Measurements from ENCODE around the gene SNIP1.

SNIP1 gene

DNA sequence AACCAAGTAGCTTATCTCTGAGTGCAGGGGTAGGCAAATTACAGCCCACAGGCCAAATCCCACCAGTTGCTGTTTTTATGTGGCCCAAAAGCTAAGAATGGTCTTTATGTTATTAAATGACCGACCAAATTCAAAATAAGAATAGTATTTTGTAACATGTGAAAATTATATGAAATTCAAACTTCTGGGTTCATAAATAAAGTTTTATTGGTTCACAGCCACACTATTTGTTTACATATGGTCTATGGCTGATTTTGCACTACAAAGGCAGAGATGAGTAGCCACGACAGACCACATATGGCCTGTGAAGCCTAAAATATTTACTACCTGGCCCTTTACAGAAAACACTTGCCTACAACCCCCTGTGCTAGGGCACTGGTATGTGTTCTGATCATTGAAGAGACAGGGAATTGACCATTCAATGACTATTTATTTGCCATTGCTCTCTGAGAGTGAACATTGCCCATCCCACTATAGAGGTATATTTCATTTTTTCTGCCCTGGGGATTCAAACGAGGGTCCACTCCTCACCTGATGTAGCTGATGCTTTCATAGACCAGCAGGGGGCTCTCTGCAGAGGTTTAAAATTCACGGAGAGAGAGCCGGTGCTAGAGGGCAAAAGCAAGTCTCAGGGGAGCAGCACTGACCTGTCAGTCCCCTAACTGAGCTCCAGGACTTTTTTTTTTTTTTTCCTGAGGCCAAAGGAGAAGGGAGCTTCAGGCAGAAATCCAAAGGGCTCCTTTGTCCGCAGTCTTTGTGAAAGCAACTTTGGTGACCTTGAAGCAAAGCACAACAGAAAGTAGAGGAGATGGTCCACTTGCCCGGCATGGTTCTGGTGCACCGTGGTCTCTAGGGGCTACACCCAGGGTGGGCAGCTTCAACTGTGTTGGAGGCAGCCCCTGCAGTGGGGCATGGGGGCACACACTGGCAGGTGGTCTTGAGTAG is 48.9 kb upstream of the SNIP1 start:
- H3K4me3 ChIP-seq (ENCODE audit: low read depth, low read length), result no peak overlapping the region
- TF ChIP-seq KLF1 (tag by site-specific recombination; IDR thresholded peaks at IDR 0.05), result no peak
- peak; percentile 25; the same call in 1 of the 2 replicates for TF ChIP-seq ZIC2 (tag by site-specific recombination; IDR thresholded peaks at IDR 0.05)
- TF ChIP-seq, protein P1, sequence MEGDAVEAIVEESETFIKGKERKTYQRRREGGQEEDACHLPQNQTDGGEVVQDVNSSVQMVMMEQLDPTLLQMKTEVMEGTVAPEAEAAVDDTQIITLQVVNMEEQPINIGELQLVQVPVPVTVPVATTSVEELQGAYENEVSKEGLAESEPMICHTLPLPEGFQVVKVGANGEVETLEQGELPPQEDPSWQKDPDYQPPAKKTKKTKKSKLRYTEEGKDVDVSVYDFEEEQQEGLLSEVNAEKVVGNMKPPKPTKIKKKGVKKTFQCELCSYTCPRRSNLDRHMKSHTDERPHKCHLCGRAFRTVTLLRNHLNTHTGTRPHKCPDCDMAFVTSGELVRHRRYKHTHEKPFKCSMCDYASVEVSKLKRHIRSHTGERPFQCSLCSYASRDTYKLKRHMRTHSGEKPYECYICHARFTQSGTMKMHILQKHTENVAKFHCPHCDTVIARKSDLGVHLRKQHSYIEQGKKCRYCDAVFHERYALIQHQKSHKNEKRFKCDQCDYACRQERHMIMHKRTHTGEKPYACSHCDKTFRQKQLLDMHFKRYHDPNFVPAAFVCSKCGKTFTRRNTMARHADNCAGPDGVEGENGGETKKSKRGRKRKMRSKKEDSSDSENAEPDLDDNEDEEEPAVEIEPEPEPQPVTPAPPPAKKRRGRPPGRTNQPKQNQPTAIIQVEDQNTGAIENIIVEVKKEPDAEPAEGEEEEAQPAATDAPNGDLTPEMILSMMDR (tag by site-specific recombination; IDR thresholded peaks at IDR 0.05), result peak; percentile 35
- no peaks in the 10 kb centered on the region for H3K9me3 ChIP-seq (ENCODE audit: control insufficient read depth, insufficient read depth, low read depth, low read length)
- H3K27ac ChIP-seq (ENCODE audit: extremely low read depth, low read depth, low read length), result no peak overlapping the region
- H3K4me1 ChIP-seq (ENCODE audit: control insufficient read depth, insufficient read depth, low read length), result peaks cover 2% of the 10 kb centered on the region; the same call in 1 of the 2 replicates
- H3K36me3 ChIP-seq (ENCODE audit: control insufficient read depth in 2 of 2, insufficient read depth in 1 of 2, low read length in 2 of 2), result no peaks in the 10 kb centered on the region
- CTCF ChIA-PET, result interaction anchor here (0.6 to 8.2 kb wide), 48 partner anchors 8 to 745 kb away, joined by 3 to 183 read pairs (median 5); partner anchors contain the start of genes CDCA8, EPHA10, GNL2 and MEAF6
- POLR2A ChIA-PET, result interaction anchor here (0.6 to 0.9 kb wide), 2 partner anchors 88 to 89 kb away, joined by 3 to 4 read pairs; partner anchors contain the start of gene MEAF6

DNA sequence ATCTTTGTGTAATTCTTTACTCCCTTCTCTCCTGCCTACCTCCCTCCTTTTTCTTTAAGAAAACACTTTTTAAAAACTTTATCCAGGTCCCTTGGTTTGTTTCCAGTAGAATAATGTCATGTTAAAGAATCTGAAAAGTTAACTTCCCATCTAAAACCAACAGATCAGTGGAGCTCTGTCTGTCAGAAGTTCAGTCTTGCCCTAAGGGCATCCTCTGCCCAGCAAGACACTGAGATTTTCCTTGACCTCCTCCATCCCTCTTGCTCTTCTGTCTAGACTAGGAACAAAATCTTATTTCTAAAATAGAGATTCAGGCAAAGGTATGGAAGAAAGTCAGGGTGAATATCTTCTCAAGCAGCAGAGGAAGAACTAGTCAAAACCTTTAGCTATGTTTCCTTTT is 47.3 kb upstream of the SNIP1 start:
- no peak for TF ChIP-seq ZNF394 (tag by site-specific recombination; IDR thresholded peaks at IDR 0.05; ENCODE audit: borderline replicate concordance)
- TF ChIP-seq, protein P2, sequence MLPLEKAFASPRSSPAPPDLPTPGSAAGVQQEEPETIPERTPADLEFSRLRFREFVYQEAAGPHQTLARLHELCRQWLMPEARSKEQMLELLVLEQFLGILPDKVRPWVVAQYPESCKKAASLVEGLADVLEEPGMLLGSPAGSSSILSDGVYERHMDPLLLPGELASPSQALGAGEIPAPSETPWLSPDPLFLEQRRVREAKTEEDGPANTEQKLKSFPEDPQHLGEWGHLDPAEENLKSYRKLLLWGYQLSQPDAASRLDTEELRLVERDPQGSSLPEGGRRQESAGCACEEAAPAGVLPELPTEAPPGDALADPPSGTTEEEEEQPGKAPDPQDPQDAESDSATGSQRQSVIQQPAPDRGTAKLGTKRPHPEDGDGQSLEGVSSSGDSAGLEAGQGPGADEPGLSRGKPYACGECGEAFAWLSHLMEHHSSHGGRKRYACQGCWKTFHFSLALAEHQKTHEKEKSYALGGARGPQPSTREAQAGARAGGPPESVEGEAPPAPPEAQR (tag by site-specific recombination; IDR thresholded peaks at IDR 0.05), result no peak
- TF ChIP-seq ZNF530 (tag by site-specific recombination; IDR thresholded peaks at IDR 0.05; ENCODE audit: low read depth), result no peak
- CTCF ChIA-PET, result interaction anchor here (1.7 to 8.2 kb wide), 2 partner anchors 20 to 80 kb away, joined by 3 to 183 read pairs; no protein-coding TSS in a partner anchor
- H3K4me1 ChIP-seq (ENCODE audit: control insufficient read depth, insufficient read depth, low read length), result peaks cover 4% of the 10 kb centered on the region
- H3K27ac ChIP-seq (ENCODE audit: extremely low read depth, low read depth, low read length), result no peak overlapping the region
- POLR2A ChIA-PET, result interaction anchor here (1.3 kb wide), 1 partner anchor 88 kb away, joined by 4 read pairs; no protein-coding TSS in a partner anchor
- no peaks in the 10 kb centered on the region for H3K9me3 ChIP-seq (ENCODE audit: control insufficient read depth, insufficient read depth, low read depth, low read length)
- H3K36me3 ChIP-seq (ENCODE audit: control insufficient read depth in 2 of 2, insufficient read depth in 1 of 2, low read length in 2 of 2), result no peaks in the 10 kb centered on the region
- no peak overlapping the region for H3K4me3 ChIP-seq (ENCODE audit: low read depth, low read length)

DNA sequence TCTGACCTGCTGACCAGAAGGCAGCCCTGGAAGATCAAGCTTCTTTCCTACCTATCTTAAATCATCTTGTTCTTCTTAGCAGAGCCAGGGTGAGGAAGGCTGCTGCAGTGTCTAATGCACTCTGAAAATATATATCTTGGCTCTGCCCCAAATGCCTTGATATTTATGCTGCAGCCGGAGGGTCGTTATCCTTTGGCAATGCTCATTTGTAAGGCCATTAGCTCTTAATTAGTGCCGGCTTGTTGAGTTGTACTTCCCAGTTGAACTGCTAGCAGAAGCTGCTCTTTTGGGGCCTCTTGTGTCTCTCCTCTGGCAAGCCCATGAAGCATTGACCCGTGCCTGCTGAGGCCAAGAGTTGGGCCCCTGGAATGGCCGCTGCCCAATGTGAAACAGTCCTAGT is 45.8 kb upstream of the SNIP1 start:
- Histone ChIP-seq H3K4me1 (ENCODE audit: control insufficient read depth, insufficient read depth, low read length) (peaks cover 7% of the 10 kb centered on the region), H3K9me3 (ENCODE audit: control insufficient read depth, insufficient read depth, low read depth, low read length) (no peaks in the 10 kb centered on the region), H3K27ac (ENCODE audit: extremely low read depth, low read depth, low read length) (no peak overlapping the region), H3K4me3 (ENCODE audit: low read depth, low read length) (no peak overlapping the region), H3K36me3 (ENCODE audit: control insufficient read depth in 2 of 2, insufficient read depth in 1 of 2, low read length in 2 of 2) (no peaks in the 10 kb centered on the region)
- CTCF ChIA-PET, result interaction anchor here (1.3 to 8.2 kb wide), 2 partner anchors 29 to 82 kb away, joined by 3 to 183 read pairs; no protein-coding TSS in a partner anchor
- TF ChIP-seq, protein P3, sequence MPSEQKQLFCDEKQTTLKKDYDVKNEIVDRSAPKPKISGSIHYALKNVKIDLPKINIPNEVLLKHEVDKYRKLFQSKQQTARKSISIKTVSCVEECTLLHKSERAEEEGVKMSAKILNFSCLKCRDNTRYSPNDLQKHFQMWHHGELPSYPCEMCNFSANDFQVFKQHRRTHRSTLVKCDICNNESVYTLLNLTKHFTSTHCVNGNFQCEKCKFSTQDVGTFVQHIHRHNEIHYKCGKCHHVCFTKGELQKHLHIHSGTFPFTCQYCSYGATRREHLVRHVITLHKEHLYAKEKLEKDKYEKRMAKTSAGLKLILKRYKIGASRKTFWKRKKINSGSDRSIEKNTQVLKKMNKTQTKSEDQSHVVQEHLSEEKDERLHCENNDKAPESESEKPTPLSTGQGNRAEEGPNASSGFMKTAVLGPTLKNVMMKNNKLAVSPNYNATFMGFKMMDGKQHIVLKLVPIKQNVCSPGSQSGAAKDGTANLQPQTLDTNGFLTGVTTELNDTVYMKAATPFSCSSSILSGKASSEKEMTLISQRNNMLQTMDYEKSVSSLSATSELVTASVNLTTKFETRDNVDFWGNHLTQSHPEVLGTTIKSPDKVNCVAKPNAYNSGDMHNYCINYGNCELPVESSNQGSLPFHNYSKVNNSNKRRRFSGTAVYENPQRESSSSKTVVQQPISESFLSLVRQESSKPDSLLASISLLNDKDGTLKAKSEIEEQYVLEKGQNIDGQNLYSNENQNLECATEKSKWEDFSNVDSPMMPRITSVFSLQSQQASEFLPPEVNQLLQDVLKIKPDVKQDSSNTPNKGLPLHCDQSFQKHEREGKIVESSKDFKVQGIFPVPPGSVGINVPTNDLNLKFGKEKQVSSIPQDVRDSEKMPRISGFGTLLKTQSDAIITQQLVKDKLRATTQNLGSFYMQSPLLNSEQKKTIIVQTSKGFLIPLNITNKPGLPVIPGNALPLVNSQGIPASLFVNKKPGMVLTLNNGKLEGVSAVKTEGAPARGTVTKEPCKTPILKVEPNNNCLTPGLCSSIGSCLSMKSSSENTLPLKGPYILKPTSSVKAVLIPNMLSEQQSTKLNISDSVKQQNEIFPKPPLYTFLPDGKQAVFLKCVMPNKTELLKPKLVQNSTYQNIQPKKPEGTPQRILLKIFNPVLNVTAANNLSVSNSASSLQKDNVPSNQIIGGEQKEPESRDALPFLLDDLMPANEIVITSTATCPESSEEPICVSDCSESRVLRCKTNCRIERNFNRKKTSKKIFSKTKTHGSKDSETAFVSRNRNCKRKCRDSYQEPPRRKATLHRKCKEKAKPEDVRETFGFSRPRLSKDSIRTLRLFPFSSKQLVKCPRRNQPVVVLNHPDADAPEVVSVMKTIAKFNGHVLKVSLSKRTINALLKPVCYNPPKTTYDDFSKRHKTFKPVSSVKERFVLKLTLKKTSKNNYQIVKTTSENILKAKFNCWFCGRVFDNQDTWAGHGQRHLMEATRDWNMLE (tag by site-specific recombination; conservative IDR thresholded peaks at IDR 0.05; ENCODE audit: low read depth), result no peak
- TF ChIP-seq, protein P4, sequence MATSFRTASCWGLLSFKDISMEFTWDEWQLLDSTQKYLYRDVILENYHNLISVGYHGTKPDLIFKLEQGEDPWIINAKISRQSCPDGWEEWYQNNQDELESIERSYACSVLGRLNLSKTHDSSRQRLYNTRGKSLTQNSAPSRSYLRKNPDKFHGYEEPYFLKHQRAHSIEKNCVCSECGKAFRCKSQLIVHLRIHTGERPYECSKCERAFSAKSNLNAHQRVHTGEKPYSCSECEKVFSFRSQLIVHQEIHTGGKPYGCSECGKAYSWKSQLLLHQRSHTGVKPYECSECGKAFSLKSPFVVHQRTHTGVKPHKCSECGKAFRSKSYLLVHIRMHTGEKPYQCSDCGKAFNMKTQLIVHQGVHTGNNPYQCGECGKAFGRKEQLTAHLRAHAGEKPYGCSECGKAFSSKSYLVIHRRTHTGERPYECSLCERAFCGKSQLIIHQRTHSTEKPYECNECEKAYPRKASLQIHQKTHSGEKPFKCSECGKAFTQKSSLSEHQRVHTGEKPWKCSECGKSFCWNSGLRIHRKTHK (tag by site-specific recombination; IDR thresholded peaks at IDR 0.05), result no peak
- TF ChIP-seq FEZF1 (tag by site-specific recombination; IDR thresholded peaks at IDR 0.05), result peak; percentile 79
- TF ChIP-seq, protein P5, sequence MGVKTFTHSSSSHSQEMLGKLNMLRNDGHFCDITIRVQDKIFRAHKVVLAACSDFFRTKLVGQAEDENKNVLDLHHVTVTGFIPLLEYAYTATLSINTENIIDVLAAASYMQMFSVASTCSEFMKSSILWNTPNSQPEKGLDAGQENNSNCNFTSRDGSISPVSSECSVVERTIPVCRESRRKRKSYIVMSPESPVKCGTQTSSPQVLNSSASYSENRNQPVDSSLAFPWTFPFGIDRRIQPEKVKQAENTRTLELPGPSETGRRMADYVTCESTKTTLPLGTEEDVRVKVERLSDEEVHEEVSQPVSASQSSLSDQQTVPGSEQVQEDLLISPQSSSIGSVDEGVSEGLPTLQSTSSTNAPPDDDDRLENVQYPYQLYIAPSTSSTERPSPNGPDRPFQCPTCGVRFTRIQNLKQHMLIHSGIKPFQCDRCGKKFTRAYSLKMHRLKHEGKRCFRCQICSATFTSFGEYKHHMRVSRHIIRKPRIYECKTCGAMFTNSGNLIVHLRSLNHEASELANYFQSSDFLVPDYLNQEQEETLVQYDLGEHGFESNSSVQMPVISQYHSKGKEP (tag by site-specific recombination; IDR thresholded peaks at IDR 0.05), result peak; percentile 87
- POLR2A ChIA-PET, result interaction anchor here (0.6 kb wide), 1 partner anchor 85 kb away, joined by 7 read pairs; the partner anchor contains the start of gene MEAF6

All from HEK293 (cell line).